ENCODE measurements around the gene DCUN1D4.
"Not testable (repeated sequence)": the region's sequence is repeated elsewhere in the genome, so short reads cannot be mapped to it uniquely, and the experiment has no call there.

Gene DCUN1D4

DNA sequence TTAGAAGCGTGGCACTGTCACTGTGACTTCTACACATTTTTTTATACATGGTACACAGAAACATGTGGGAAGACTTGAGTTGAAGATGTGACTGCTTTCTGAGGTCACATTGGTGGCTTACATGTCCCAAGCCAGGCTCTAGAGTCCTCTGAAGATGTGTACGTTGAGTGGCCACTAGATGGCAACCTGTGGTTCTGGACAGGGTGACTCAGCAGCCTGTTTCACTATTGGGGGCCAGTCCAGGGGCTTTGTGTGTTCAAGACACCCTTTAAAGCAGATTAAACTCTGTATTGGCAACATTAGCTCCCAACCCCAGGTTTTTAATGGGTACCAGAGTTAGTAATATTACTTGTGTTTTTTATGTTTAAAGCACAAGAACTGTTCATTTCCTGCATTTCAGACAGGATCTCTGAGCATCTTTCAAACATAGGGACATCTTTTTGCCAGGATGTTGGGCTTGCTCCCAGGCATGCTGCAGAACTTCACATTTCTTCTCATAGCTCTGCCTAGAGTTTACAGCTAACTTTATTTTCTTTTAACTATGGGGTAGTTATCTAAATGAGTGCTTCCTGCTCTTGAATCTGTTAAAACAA is 53.0 kb downstream of the DCUN1D4 start:
- DNase-seq: peak; percentile 62 to 72

- no peak for DNase-seq
These were observed 58.4 kb downstream of the DCUN1D4 start for GRCh38 chr4:51901363-51901762.

GRCh38 chr4:51906167-51906958 is 63.4 kb downstream of the DCUN1D4 start:
- peak; percentile 63 to 83 for DNase-seq

DNA sequence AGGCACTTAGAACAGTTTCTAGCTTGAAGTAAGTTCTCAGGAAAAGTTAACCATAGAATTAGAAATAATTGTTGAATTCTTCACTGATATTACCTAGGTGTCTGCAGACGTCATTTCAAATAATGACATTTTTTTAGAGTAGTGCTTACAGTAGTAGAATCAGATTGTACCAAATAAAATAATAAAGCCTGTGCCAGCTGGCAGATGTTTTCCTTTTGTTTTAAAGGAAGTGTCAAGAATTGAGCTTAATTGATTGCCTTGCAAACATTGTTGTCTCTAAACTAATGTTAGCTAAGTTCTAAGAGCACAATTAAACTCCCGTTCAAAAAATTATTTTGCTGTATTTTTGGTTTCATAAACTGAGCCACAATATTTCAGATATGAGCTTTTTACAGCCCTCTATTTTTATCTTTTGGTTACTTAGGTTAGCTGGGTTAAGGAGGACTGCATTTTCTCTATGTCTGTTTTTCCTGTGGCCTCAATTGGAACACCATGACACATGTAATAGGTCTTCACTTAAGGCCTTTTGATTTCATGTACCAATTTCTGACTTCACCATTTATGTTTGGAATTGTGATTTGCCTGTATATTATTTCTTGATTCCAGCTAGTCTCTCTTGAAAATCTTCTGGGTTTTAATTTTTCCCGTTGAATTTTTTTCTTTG is 64.2 kb downstream of the DCUN1D4 start:
- no peak for DNase-seq

- no peak for DNase-seq
These were observed 66.3 kb downstream of the DCUN1D4 start for GRCh38 chr4:51909236-51909703.

- DNase-seq: no peak
These were observed 75.3 kb downstream of the DCUN1D4 start for GRCh38 chr4:51918251-51918650.

DNA sequence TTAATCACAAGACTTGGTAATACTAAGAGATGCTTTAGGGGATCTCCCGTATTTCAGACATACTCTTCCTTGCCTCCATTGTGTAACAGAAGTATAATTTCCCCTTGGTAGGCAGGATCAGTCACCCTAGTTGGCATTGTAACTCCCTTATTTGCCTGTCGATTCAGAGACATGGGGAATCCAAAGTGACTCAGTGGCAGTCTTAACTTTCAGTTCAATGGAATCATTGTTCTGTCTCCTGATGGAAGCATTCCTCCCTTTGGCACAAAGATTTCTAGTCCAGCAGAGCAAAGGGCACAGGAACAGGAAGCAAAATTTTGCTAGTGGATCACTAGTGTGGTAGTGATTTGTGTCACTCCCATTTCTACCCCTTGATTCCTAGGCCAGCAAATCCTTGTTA is 80.4 kb downstream of the DCUN1D4 start:
- DNase-seq: peak; percentile 12 to 67

DNA sequence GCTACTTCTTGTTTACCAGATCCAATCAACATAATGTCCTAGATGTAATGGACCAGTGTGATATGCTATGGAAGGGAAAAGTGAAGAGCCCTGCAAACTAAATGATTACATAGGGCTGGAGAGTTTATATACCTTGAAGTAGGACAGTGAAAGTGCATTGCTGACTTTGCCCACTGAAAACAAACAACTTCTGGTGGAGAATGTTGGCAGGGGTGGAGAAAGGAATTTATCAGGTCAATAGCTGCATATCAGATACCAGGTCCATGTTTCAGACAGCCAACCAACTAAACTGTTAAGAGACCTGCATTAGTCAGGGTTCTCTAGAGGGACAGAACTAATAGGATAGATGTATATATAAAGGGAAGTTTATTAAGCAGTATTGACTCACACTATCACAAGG is 82.4 kb downstream of the DCUN1D4 start:
- no peak for DNase-seq

DNA sequence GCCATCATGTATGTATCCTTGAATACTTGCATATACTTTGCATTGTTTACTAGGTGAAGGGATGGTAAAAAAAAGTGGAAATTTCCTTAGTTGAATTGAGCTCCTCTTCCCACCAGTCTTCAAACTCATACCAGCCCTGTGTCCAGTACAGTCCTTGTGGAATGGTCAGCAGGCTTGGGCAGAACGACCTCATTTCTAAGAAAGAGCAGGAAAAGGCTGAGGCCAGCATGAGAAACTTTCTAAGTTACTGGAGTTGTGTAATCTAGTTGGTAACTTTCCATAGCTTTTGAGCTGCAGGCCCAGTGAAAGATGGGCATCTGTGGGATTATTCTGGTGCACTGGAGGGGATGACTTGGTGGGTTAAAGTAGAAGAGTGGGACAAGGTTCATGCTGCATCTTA is 87.6 kb downstream of the DCUN1D4 start:
- no peak for DNase-seq

DNA sequence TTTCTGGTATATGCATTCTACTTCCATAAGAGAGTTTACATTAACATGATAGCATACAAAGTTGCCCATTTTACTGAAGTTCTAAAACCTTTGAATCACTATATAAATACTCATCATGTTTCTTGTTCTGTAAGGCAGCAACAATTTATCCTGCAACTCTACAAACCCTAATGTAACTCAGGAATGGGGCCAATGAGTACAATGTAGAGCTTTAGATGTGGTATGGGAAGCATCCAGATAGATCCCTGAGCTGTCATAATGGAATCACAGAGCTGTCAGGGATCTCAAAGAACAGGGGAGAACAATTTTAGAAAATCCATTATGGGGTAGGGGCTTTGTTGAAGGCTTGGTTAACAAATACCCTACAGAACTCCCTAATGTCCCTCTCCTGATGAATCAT is 88.5 kb downstream of the DCUN1D4 start:
- DNase-seq: no peak

- no peak for DNase-seq
These were observed 89.3 kb downstream of the DCUN1D4 start for GRCh38 chr4:51932261-51932660.

- no peak for DNase-seq
These were observed 89.7 kb downstream of the DCUN1D4 start for GRCh38 chr4:51932684-51933083.

- not testable (repeated sequence) for DNase-seq
These were observed 97.5 kb downstream of the DCUN1D4 start for GRCh38 chr4:51940460-51940859.

DNA sequence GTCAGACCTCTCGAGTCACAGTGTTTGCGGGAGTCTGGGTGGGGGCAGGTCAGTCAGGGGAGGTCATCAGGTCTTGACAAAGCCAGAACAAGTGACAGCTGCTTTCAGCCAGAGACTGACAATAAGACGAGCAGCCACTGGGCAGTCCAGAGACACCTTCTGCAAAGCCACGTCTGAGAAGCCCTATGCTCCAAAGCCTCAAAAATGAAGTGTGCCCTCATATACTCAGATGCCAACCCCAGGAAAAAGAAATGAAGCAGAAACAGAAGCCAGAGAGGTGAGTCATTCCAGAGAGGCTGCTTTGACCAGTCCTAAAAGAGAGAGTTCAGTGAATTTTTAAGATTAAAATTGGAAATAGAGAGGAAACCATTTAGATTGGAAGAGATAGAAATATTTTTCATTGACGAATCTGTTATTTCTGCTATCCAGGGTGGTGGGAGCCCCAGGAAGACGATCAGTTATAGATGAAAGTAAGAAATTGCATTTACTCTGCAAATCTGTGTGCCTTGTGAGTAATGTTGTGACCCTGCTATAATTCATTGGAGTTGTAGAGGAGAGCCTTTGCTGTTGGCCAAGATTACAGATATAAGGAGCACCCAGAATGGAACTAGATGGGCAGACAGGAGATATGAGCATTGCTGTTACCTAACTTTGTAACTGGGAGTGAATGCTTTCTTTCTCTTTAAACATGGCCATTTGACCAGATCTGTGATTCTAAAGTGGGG is 99.3 kb downstream of the DCUN1D4 start:
- DNase-seq: no peak

DNA sequence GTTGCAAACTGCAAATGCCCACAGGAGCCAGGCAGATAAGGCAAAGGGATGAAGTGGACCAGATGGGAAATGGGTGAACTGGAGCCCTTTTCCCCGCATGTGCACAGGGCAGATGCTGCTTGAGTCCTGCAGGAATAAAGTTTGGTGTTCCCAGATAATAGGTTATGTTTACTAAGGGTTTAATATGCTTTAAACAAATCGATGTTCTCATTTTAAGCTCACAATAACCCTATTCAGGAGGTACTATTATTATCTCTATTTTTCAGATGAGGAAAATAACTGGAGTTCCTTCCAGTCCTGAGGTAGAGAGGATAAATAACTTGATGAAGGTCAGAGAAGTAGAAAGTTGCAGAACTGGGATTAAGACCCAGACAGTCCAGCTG is 99.9 kb downstream of the DCUN1D4 start:
- no peak for DNase-seq

DNA sequence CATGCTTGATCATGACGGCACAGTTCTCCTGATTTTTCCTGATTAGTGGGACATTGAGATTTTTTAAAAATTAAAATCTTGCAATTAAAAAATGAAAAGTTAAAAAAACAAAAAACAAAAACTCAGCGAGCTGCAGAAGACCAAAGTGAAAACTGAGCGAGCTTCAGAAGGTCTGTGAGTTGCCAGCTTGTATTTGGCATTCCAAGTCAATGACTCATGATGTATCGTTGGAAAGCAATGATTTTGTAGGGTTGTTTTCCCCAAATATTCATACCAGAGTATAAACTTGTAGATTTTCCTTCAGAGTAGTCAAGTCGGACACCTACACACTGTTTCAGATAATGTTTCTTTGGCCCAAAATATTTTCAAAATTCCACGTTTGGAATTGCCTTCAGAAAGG is 100.3 kb downstream of the DCUN1D4 start:
- DNase-seq: no peak

- DNase-seq: no peak
These were observed 115.4 kb downstream of the DCUN1D4 start for GRCh38 chr4:51958199-51958968.

- DNase-seq: no peak
These were observed 117.5 kb downstream of the DCUN1D4 start for GRCh38 chr4:51960486-51960885.

GRCh38 chr4:51963841-51964517 is 121.0 kb downstream of the DCUN1D4 start:
- no peak for DNase-seq

DNA sequence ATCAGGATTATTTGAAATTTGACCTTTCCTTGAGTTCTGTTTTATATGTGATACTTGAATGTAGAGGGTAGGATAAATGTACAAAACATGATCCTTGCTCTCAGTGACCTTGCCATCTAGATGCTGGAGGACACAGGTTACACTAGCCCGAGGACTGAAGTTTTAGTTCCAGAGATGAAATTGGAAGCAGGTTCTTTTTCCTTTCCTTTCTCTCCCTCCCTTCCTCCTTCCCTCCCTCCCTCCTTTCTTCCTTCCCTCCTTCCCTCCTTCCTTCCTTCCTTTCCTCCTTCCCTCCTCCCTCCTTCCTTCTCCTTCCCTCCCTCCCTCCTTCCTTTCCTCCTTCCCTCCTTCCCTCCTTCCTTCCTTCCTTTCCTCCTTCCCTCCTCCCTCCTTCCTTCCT is 122.9 kb downstream of the DCUN1D4 start:
- DNase-seq: no peak

All from inflammatory macrophage treated with lipopolysaccharide for 1 hour (primary cell).